GM19193 (cell line): ENCODE results near the gene ABAT.

Source experiments
- POLR2A ChIP-seq: IDR thresholded peaks from 4 replicates; pipeline ENCODE4 v1.6.1; 2011; ENCODE audit not compliant: insufficient read depth, insufficient read length; ENCODE audit errors: extremely low read depth

Gene ABAT

GRCh38 chr16:8788578-8789172 is 114.3 kb downstream of the ABAT start:
- no peak for TF ChIP-seq POLR2A

- no peak for TF ChIP-seq POLR2A
Measured at GRCh38 chr16:8795091-8795490, 120.7 kb downstream of the ABAT start.

GRCh38 chr16:8795818-8796217 is 121.4 kb downstream of the ABAT start:
- no peak for TF ChIP-seq POLR2A

- no peak for TF ChIP-seq POLR2A
Measured at GRCh38 chr16:8796469-8797363, 122.3 kb downstream of the ABAT start.

- TF ChIP-seq POLR2A, result peak; percentile 92
Measured at GRCh38 chr16:8797364-8798173, 123.2 kb downstream of the ABAT start, which contains the start of the genes PMM2 and TMEM186. Gene PMM2, plus strand, starts transcription at chr16:8797839. Its CDS starts 44 bp downstream, at chr16:8797883. Gene TMEM186, minus strand, starts transcription at chr16:8797639. Its CDS starts 25 bp downstream, at chr16:8797614.

- TF ChIP-seq POLR2A, result no peak
Measured at GRCh38 chr16:8798174-8798527, 123.7 kb downstream of the ABAT start.

GRCh38 chr16:8798535-8799157 is 124.2 kb downstream of the ABAT start:
- no peak for TF ChIP-seq POLR2A

- TF ChIP-seq POLR2A, result no peak
Measured at GRCh38 chr16:8801701-8802100, 127.3 kb downstream of the ABAT start.

- no peak for TF ChIP-seq POLR2A
Measured at GRCh38 chr16:8804313-8804712, 129.9 kb downstream of the ABAT start.

- no peak for TF ChIP-seq POLR2A
Measured at GRCh38 chr16:8806272-8806983, 132.0 kb downstream of the ABAT start.

GRCh38 chr16:8807189-8807588 is 132.8 kb downstream of the ABAT start:
- TF ChIP-seq POLR2A, result no peak

- TF ChIP-seq POLR2A, result no peak
Measured at GRCh38 chr16:8808009-8808408, 133.6 kb downstream of the ABAT start.

GRCh38 chr16:8808613-8809353 is 134.4 kb downstream of the ABAT start:
- TF ChIP-seq POLR2A, result no peak
